Middle frontal gyrus (tissue), 1 donor: Measurements from ENCODE around the gene CFAP68.
"Not testable (repeated sequence)": the region's sequence is repeated elsewhere in the genome, so short reads cannot be mapped to it uniquely, and the experiment has no call there.

Experiments used
- DNase-seq: peaks from one replicate; pipeline ENCODE4 v3.0.0-alpha.2; 2015; ENCODE audit warnings: low spot score; ENCODE audit errors: extremely low spot score

Gene CFAP68

DNA sequence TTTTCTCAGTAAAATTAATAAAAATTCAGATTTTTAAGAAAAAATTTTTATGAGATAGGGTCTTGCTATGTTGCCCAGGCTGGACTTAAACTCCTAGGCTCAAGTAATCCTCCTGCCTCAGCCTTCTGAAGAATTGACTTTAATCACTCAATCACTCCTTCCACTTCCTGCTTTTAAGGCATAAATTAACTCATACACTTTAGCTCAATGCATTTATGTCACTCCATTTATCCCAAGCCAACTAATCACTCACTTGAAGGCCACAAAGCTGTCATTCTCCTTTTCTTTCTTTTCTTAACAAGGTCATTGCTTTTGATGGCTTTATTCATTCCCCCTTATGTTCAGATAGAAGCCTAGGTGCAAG, 8.8 kb upstream of the CFAP68 start:
- DNase-seq: no peak

DNA sequence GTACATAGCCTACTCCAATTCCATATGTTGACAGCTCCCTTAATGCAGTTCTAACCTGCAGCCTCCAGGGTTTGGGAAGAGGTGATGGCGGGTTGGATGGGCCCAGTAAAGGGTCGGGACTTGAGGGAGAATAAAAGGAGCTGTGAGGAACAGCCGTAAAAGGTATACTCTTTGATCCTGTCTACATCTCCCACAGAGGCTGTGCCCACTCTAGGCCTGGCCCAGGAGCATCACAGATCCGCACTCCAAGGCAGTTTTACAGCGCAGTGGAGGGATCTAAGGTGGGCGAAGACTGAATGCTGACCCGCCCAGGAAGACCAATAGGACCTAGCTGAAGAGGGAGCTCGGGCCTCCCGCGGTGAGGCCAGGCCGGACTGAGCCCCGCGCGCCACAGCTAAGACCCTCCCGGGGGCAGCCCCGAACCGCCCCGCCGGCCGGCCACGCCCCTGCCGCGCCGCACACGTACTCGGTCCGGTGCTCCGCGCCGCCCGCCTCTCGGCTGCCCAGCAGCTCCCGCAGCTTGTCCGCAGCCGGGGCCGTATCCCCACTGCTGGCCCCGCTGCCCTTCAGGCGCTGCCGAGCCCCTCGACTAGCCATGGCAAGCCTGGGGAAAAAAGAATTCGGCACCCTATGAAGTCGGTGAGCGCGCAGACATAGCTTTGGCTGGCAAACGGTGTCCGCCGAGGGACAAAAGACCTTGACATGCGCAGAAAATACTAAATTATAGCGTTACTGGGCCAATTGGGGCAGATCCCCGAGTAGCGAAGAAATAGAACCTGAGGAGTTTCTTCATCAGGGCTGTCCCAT, 8.3 kb upstream of the CFAP68 start, which contains the start of gene ALG9:
TSS of gene ALG9 (minus strand) at position 696 of the 807 bp plus-strand sequence. CDS start at position 597, 99 bp downstream.
- DNase-seq: peak; percentile 59

DNA sequence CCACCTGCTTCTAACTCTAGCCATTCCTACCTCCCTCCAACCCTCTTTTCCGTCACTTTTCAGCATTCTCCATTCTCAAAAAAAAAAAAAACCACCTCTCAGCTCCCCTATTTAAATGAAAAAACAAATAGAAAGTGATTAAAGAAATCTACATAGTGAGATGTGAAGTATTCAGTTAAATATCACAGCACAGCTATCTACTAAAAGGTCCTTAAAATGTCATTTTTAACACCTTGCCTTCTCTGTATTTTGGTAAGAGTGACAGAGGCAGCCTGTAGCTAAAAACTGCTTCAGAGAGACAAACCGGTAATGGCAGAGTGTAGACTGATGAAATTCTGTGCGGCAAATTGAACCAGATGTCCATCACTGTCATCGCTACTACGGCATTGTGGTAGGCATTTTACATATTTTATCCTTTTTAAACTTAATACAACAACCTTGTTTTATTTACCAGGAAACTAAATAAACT, 7.6 kb upstream of the CFAP68 start:
- no peak for DNase-seq

DNA sequence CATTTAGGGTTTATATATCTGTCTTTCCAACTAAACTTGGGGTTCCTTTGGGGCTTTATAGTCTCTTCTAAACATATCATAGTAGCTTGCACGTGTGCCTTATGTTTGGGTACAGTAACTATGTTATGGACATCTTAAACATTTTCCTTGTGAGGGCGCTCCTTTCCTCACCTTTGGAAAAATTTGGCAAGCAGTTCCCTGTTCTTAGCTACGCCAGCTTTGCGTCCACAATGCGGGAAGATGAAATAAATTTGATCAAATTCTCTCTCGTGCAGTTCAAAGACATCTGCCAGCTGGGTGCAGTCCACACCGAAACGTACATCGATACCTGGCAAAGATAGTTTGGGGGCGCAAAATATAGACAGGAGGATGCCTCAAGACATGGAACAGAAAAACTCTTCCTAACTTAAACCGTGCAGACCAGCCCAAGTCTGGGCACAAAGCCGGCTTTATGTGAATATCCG, 924 bp upstream of the CFAP68 start:
- no peak for DNase-seq

DNA sequence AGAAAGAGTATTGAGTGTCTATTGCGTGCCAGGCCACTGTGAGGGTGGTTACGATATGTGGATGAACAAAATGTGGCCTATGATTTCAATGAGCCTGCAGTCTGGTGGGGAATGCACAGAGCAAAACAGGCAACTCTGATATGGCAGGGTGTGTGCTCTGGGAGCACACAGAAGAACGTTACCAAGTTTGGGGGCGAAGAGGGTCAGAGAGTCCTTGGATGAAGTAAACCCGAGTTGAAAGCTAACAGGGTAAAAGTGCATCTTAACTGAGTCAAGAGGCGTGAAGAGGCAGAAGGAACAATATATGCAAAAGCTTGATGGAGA, 258 bp downstream of the CFAP68 start:
- no peak for DNase-seq

DNA sequence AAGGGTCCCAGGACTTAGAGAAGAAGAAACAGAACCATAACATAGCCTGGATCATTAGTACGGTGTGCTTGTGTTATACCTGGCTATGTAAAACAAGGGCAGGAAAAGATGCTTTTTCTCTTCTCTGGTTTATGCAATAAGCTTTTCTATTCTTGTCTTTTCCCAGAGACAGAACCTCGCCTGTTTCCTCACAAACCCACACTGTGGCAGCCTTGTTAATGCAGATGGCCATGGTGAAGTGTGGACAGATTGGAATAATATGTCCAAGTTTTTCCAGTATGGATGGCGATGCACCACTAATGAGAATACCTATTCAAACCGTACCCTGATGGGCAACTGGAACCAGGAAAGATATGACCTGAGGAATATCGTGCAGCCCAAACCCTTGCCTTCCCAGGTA, 2.9 kb downstream of the CFAP68 start:
- DNase-seq: no peak

DNA sequence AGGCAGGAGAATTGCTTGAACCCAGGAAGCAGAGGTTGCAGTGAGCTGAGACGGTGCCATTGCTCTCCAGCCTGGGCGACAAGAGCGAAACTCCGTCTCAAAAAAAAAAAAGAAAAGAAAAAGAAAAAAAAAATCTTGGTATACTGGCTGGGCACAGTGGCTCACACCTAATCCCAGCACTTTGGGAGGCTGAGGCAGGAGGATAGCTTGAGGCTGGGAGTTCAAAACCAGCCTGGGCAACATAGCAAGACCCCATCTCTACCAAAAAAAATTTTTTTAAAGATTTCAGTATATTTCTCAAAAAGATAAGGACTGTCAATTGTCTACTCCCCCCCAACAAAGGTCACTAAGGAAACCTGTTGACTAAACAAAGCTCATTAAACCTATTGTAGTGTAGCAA, 5.7 kb downstream of the CFAP68 start:
- not testable (repeated sequence) for DNase-seq

DNA sequence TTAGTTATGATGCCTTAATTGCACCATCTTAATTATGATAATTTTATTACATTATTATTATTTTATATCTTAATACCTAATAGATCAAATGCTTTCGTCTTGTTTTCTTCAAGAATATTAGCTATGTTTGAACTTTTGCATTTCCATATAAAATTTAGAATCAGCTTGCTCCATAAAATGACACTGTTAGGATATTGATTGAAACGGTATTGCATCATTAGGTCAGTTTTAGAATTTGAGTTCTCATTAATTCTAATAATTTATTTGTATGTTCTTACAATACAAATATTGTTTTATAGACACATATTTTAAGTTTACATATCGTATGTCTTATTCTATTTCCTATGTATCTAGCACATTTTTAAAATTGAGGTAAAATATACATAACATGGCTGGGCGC, 6.7 kb downstream of the CFAP68 start:
- no peak for DNase-seq

DNA sequence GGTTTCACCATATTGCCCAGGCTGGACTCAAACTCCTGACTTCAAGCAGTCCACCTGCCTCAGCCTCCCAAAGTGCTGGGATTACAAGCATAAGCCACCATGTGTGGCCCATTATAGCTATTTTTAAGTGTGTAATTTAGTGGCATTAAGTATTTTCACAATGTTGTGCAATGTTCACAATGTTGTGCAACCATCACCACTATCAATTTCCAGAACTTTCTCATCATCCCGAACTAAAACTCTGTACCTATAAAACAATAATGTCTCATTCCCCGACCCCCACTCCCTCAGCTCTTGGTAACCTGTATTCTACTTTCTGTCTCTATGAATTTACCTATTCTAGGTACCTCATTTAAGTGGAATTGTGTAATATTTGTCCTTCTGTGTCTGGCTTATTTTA, 7.5 kb downstream of the CFAP68 start:
- no peak for DNase-seq

DNA sequence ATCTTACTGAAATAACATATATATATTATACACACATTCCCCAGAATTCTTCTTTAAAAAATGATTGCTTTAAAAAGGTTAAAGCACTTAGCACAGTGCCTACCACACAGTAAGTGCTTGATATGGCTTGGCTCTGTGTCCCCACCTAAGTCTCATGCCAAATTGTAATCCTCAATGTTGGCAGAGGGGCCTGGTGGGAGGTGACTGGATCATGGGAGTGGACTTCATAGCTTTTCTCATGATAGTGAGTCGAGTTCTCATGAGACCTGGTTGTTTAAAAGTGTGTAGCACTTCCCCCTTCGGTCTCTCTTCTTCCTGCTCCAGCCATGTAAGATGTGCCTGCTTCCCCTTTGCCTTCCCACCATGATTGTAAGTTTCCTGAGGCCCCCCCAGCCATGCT, 26.1 kb downstream of the CFAP68 start:
- no peak for DNase-seq

DNA sequence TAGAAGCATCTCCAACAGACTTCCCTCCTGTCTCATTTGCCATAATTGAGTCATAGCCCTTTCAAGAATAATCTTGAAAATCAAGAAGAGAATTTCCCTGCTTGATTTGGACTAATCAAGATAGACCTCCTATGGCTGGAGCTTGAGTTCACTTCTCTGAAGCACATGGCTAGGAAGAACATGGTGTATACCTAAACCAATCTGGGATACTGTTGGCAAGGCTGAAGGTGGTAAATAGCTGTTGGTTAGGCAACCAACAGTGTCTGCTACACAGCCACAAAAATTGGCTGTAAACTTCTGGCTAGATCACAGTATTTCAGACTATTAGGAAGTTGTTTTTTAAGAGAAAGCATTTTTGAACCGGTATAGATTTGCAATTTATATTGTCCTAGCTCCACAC, 27.3 kb downstream of the CFAP68 start:
- no peak for DNase-seq

DNA sequence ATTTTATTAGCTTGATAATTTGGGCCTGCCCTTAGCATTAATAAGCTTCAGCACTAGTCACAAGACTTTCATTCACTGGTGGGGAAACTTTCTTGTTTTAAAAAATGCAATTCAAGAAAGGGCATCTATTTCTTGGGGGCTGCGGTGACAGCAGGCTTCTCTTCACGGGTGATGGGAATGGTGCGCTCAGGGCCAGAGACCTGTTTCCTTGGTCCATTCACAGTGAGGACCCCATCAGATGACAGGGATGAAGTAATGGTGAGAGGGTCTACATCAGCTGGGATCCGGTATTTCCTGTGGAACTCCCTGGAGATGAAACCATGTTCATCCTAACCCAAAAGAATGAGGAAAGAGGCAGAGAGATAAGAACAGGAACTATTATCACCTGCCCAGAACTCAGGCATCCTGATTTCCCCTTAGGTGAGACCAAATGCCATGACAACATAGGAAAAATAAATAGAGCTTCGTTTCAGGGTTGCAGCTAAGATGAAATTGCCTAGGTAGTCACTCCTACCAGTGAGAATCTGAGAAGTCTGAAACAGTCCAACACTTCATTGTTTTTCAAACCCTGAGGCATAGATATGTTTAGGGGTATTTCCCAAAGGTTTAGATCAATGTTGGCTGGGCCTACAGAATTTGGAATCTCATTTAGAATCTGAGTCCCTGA, 29.4 kb downstream of the CFAP68 start:
- no peak for DNase-seq

DNA sequence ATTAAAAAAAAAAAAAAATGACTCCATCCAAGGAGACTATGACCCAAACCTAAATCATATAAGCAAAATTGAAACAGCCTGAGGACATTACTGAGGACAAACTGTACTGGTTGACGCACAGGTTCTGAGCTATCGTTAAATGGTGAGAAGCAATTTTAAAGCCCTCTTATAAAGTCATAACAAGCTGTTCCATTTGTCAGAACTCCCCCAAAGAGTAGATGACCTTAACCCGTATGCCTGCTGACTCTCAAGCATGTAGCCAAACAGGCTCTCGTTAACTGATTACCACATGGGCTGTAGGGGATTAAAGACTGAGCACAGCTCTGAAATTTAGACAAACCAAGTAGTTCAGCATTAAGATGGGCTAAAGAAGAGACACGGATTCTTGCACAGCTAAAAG, 30.0 kb downstream of the CFAP68 start:
- no peak for DNase-seq

DNA sequence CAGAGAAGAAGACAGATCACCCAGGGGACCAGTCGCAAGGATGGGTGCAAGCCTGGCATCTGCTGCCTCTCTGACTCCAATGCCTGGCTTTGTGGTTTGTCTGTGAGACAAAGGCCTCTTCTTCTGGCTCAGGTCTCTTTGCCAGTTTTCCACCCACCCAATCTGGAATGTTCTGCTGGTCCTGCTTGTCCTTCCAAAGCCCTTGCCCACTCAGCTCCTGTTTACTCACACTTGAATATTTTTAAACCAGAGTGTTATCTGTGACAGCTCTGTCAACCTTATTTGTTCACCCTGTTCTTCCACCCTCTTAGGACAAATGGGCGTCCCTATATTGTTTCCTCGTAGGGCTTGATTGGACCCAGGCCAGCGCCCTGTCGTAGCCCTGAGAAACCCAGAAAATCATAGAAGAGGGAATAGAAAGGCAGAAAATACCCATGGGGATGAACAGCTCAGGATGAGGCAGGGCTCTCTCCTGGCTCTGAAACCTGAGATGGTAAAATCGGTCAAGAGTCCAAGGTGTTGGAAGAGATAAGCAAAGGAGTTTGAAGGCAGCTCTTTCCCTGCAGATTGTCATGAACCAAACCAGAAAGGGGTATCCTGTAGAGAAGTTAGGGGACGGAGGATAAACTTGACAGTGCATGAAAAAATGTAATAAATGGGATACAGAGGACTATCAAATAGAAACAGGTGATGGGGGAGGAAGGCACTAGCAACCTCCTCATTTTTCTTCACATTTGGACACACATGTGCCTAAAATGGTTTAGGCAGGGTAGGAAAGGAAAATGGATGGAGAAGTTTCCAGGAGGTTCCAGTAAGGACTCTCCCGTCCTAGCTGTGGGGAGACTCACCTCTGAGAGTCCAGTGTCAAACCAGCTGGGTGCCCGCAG, 31.6 kb downstream of the CFAP68 start:
- DNase-seq: peak; percentile 82

DNA sequence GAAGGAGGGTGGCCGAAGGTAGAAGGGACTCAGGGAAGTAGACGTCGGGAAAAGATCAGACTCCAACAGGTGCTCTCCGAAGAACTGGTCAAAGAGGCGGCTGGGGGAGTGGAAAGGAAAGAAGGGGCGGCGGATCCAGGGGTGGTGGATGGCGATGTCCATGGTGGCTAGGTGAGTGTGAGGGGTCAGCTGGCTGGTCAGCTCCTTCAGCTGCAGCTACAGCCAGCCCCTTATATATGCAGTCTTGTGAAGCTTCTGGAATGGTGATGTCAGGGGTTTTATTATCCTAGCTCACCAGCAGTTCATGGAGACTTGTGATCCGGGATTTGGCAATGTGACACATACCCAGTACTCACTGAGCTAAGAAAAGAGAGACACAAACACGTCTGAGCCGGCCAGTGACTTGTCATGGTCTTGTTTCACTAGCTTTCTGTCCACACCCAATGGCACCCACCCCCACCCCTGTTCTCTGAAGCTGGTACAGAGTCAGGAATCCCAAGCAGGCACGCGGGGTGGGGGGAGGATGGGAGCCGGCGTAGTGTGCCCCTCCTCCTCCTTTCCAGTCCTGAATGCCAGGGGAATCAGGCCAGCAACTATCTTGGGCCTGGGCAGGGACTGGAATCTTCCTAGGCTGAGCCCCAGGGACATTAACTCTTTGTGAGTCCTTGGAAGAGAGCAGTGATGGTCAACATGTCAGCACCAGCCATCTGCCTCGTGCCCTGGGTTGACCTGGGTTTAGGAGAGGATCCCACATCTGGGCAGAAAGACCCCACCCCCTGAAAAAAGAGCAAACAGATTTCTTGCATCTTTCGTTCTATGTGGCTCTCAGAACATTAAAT, 32.4 kb downstream of the CFAP68 start, which contains the start of gene CRYAB:
TSS of gene CRYAB (minus strand) at position 208 of the 839 bp plus-strand sequence. CDS start at position 162, 46 bp downstream.
- DNase-seq: peak; percentile 78

DNA sequence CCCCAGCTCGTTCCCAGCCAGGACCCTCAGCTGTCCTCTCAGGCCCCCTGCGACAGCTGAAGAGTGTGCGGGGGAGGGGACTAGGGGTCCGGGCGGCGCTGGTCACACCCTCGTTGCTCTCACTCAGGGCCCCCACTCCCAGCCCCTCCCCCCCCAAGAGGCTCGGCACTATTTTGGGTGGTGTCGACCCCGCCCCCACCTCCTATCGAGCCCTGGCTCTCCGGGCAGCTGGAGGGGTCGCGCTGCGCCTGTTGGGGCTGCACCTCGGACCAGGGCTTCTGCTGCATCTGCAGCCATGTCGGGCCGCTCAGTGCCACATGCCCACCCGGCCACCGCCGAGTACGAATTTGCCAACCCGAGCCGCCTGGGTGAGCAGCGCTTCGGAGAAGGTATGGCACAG, 33.2 kb downstream of the CFAP68 start, which contains the start of gene HSPB2:
TSS of gene HSPB2 (plus strand) at position 200 of the 400 bp plus-strand sequence. CDS start at position 296, 96 bp downstream.
- no peak for DNase-seq

DNA sequence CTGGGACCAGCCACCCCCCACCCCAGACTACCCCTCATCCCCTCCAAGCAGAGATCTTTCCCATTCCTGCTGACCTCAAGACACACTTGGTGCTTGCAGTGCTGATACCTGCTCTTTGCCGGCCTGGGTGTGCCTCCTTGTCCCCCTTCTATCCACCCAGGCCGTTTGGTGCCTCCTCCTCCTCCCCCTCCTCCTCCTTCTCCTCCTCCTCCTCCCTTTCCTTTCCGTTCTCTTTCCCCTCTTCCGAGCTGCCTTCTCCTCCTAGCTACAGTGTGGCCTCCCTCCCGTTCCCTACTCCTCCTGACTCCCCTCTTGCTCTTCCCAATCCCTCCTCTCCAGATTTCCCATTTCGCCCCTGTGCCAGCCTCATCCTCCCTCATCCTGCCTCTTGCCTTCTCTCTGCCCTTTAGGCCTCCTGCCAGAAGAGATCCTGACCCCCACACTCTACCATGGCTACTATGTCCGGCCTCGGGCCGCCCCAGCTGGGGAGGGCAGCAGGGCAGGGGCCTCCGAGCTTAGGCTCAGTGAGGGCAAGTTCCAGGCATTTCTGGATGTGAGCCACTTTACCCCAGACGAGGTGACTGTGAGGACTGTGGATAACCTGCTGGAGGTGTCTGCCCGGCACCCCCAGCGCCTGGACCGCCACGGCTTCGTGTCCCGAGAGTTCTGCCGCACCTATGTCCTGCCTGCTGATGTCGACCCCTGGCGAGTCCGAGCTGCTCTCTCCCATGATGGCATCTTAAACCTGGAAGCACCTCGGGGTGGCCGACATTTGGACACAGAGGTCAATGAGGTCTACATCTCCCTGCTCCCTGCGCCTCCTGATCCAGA, 33.9 kb downstream of the CFAP68 start:
- no peak for DNase-seq

DNA sequence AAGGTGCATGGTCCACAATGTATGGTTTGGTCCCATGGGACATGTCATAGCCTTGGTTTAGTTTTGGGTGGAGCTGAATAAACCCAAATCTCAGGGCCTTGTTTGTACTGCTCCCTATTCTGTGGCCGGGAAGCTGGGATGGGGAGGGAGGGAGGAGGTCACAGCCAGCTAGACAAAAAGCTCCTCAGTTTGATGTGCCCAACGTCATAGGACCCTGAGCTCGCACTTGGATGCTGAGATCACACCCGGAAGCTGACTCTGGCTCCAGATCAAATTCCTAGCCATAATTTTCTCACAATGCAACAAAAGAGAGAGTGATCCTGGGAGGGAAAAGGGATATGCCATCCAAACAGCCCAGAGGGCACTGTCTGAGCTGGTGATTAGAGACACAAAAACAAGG, 34.7 kb downstream of the CFAP68 start:
- peak; percentile 63 for DNase-seq

DNA sequence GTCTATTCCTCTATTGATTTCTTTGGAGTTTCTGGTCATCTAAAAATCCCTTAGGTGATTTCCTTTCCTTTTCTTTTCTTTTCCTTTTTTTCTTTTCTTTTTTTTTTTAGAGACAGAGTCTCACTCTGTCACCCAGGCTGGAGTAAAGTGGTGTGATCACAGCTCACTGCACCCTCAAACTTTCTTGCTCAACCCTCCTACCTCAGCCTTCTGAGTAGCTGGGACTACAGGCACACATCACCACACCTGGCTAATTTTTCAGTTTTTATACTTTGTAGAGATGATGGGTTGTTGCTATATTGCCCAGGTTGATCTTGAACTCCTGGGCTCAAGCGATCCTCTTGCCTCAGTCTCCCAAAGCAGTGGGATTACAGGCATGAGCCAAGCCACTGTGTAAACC, 37.4 kb downstream of the CFAP68 start:
- DNase-seq: no peak

DNA sequence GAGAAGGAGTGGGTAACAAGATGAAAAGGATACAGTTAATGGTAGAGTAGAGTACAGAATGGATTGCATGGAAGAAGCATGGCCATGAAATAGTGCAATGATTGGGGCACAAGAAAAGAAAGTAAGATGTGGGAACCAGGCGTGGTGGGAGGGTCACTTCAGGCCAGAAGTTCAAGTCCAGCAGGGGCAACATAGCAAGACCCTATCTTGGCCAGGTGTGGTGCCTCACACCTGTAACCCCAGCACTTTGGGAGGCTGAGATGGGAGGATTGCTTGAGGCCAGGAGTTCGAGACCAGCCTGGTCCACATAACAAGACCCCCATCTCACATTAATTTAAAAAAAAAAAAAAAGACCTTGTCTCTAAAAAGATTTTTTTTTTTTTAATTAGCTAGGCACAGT, 38.0 kb downstream of the CFAP68 start:
- DNase-seq: no peak
